HepG2 (cell line): ENCODE data around the gene TVP23C. TPM values are rescaled to one million over a fixed set of nuclear protein-coding genes. Genes with fewer than 3 reads are reported as not detected.
"Not testable (repeated sequence)": the region's sequence is repeated elsewhere in the genome, so short reads cannot be mapped to it uniquely, and the experiment has no call there.

Experiments
- ATAC-seq: fragments of 200-7000 bp; cut with Tn5 transposase; 3 replicates; pipeline ENCODE4 v1.9.1; 2020; ENCODE audit warnings: mild to moderate bottlenecking, moderate library complexity
- Bru-seq: library from RNA; stranded (reverse); fragments of 400-500 nt; gene quantifications from one replicate; lab custom pipeline; 2021; lab: Mats Ljungman, UMichigan
- BruChase-seq, 2 experiments: library from RNA; stranded (reverse); fragments of 400-500 nt; gene quantifications; one replicate each; lab custom pipeline; 2021; lab: Mats Ljungman, UMichigan
- BruUV-seq: library from RNA; stranded (reverse); fragments of 400-500 nt; replicated peaks from 2 replicates; lab custom pipeline; 2021; lab: Mats Ljungman, UMichigan
- CTCF ChIA-PET: fragments of 300-600 bp; formaldehyde crosslinking; extraction: SDS; loops from one replicate; lab custom pipeline; 2021; ENCODE audit warnings: low total read pairs, inconsistent platforms, low intra/inter-chr PET ratio; lab: Yijun Ruan, JAX
- POLR2A ChIA-PET: fragments of 350-600 bp; sonication (Branson Sonifier 250); formaldehyde crosslinking; loops from one replicate; lab custom pipeline; 2020; ENCODE audit warnings: antibody characterized with exemption, inconsistent platforms; lab: Yijun Ruan, JAX
- DNase-seq: peaks from one replicate; pipeline ENCODE4 v3.0.0-alpha.2; 2015; ENCODE audit warnings: low spot score
- FAIRE-seq: peaks from 3 replicates; lab custom pipeline; 2011; peaks lifted over from hg19 to GRCh38; lab: Jason Lieb, UNC
- H2AFZ ChIP-seq: one replicate; pipeline ENCODE4 v1.6.1; 2011; ENCODE audit warnings: low read length, inconsistent platforms
- H3K27ac ChIP-seq: fragments of 300-600 bp; 3 replicates; pipeline ENCODE4 v1.8.0; 2011; ENCODE audit warnings: mixed run types, mild to moderate bottlenecking, mixed read lengths, low read length, inconsistent platforms; ENCODE audit not compliant: insufficient read depth; ENCODE audit errors: extremely low read length
- H3K27me3 ChIP-seq, 2 experiments: fragments of 200-600 bp in 1 of 2; 2 replicates in 1 of 2; 3 replicates in 1 of 2; pipeline versions ENCODE4 v1.6.0 to v1.8.0; 2011; ENCODE audit warnings: low read length in 2 of 2, mild to moderate bottlenecking in 2 of 2, moderate library complexity in 2 of 2, inconsistent platforms in 1 of 2; ENCODE audit not compliant: insufficient read depth in 2 of 2, control insufficient read depth in 1 of 2
- H3K36me3 ChIP-seq, 2 experiments: fragments of 200-600 bp in 1 of 2; replicated peaks in 1 of 2; 2 replicates in 1 of 2; 3 replicates in 1 of 2; pipeline versions ENCODE4 v1.5.1 to v1.8.0; 2011; ENCODE audit warnings: low read length in 2 of 2, inconsistent platforms in 1 of 2; ENCODE audit not compliant: insufficient read depth in 2 of 2, control insufficient read depth in 1 of 2
- H3K4me1 ChIP-seq: 2 replicates; pipeline ENCODE4 v1.5.1; 2012; ENCODE audit warnings: low read length, inconsistent platforms; ENCODE audit not compliant: insufficient read depth
- H3K4me2 ChIP-seq: 2 replicates; pipeline ENCODE4 v1.6.0; 2011; ENCODE audit warnings: low read depth, low read length, inconsistent platforms
- H3K4me3 ChIP-seq, 3 experiments: fragments of 200-600 bp in 1 of 3; sonication (generic), shearing (Covaris generic) in 1 of 3; replicated peaks in 1 of 3; 2 replicates each; pipeline ENCODE4 v1.5.1; 2011 to 2016; ENCODE audit warnings: low read length in 3 of 3, inconsistent platforms in 2 of 3, low read depth in 2 of 3, mild to moderate bottlenecking in 2 of 3, control low read depth in 1 of 3, mixed read lengths in 1 of 3; ENCODE audit not compliant: insufficient read depth in 1 of 3
- H3K79me2 ChIP-seq: one replicate; pipeline ENCODE4 v1.6.1; 2011; ENCODE audit warnings: low read length, inconsistent platforms; ENCODE audit not compliant: insufficient read depth
- H3K9ac ChIP-seq: 2 replicates; pipeline ENCODE4 v1.6.0; 2011; ENCODE audit warnings: mild to moderate bottlenecking, low read depth, low read length, inconsistent platforms; ENCODE audit not compliant: insufficient read depth
- H3K9me3 ChIP-seq: 2 replicates; pipeline ENCODE4 v1.5.1; 2012; ENCODE audit warnings: mild to moderate bottlenecking, low read length
- H4K20me1 ChIP-seq: 2 replicates; pipeline ENCODE4 v1.6.0; 2011; ENCODE audit warnings: inconsistent platforms, mild to moderate bottlenecking, low read length, moderate library complexity; ENCODE audit not compliant: insufficient read depth
- HDAC1 ChIP-seq: sonication (generic); formaldehyde crosslinking; IDR thresholded peaks from 2 replicates; pipeline ENCODE4 v1.5.1; 2020; ENCODE audit warnings: mild to moderate bottlenecking, missing genetic modification reagents
- JUND ChIP-seq: sonication (generic); formaldehyde crosslinking; IDR thresholded peaks from 2 replicates; pipeline ENCODE4 v1.8.0; 2022; ENCODE audit warnings: mild to moderate bottlenecking, missing genetic modification reagents
- KAT8 ChIP-seq: IDR thresholded peaks from 2 replicates; pipeline ENCODE4 v1.6.1; 2016; ENCODE audit warnings: missing genetic modification reagents, missing compliant biosample characterization
- KLF6 ChIP-seq: IDR thresholded peaks from 2 replicates; pipeline ENCODE4 v1.8.0; 2016; ENCODE audit warnings: missing biosample characterization, missing genetic modification reagents
- ZBTB20 ChIP-seq: sonication (generic); formaldehyde crosslinking; IDR thresholded peaks from 2 replicates; pipeline ENCODE4 v1.8.1; 2023; ENCODE audit warnings: missing genetic modification reagents, low read depth, mild to moderate bottlenecking, borderline replicate concordance
- ZFX ChIP-seq: sonication (generic); formaldehyde crosslinking; IDR thresholded peaks from 2 replicates; pipeline ENCODE4 v1.4.0; 2020; ENCODE audit warnings: mild to moderate bottlenecking, low read depth, missing genetic modification reagents, moderate library complexity
- ZNF768 ChIP-seq: sonication (generic); formaldehyde crosslinking; IDR thresholded peaks from 2 replicates; pipeline ENCODE4 v1.4.0; 2020; ENCODE audit warnings: missing genetic modification reagents
- WGBS: methylation state at CpG from one replicate; pipeline ENCODE4 v1.1.6; 2017; ENCODE audit warnings: low lambda C conversion rate; 5-methylcytosine and 5-hydroxymethylcytosine counted together
- in situ Hi-C: cut with HindIII; loops from 2 replicates; pipeline ENCODE4 v1.10.0; 2017; ENCODE audit warnings: low pct_unique_long_range_greater_than_20kb; ENCODE audit not compliant: extremely low pct_ligation_motif_present
- intact Hi-C: fragments of 100-400 bp; cut with micrococcal nuclease; formaldehyde crosslinking; loops from one replicate; pipeline ENCODE4 v1.10.0; 2022; ENCODE audit not compliant: unreplicated experiment
- long read RNA-seq, 2 experiments: library from RNA in 1 of 2; library from polyadenylated mRNA in 1 of 2; stranded (forward) in 1 of 2; unstranded in 1 of 2; transcript quantifications; one replicate each; pipeline ENCODE4 v2.0.0, GENCODE V29; 2019 to 2022
- polyA minus RNA-seq, 3 experiments: library from RNA; depleted of rRNA, polyadenylated mRNA; stranded (reverse); fragments of >200 nt; gene quantifications; 2 replicates each; pipeline ENCODE4 v1.2.3, GENCODE V29; 2011; ENCODE audit warnings: low replicate concordance in 1 of 3
- polyA plus RNA-seq, 8 experiments: library from polyadenylated mRNA; depleted of rRNA in 3 of 8; stranded (reverse) in 7 of 8; unstranded in 1 of 8; fragments of >200 nt; fragmentation: Illumina TruSeq in 4 of 8; extraction: Trizol in 4 of 8; gene quantifications; 2 replicates each; pipeline versions ENCODE4 v1.2.1 to v1.2.3, GENCODE V29; 2011 to 2016; ENCODE audit warnings: low read depth in 4 of 8, missing spikeins in 1 of 8, mixed read lengths in 1 of 8; ENCODE audit not compliant: insufficient read depth in 1 of 8
- total RNA-seq, 5 experiments: library from RNA; depleted of rRNA; stranded (reverse); fragments of >200 nt; fragmentation: Illumina TruSeq; extraction: Trizol; gene quantifications; 2 replicates each; pipeline ENCODE4 v1.2.3, GENCODE V29; 2016; ENCODE audit warnings: low read depth in 1 of 5
- TF ChIP-seq, protein P1 (sequence below): IDR thresholded peaks from 2 replicates; pipeline ENCODE4 v1.6.1; 2018; ENCODE audit warnings: missing genetic modification reagents, mild to moderate bottlenecking, missing compliant biosample characterization
- TF ChIP-seq, protein P2 (sequence below): sonication (generic); formaldehyde crosslinking; IDR thresholded peaks from 2 replicates; pipeline ENCODE4 v1.5.1; 2020; ENCODE audit warnings: missing genetic modification reagents, mild to moderate bottlenecking, borderline replicate concordance
- TF ChIP-seq, protein P3 (sequence below): sonication (generic); formaldehyde crosslinking; IDR thresholded peaks from 2 replicates; pipeline ENCODE4 v1.4.0; 2020; ENCODE audit warnings: mild to moderate bottlenecking, missing genetic modification reagents
- TF ChIP-seq, protein P4 (sequence below): IDR thresholded peaks from 2 replicates; pipeline ENCODE4 v1.6.1; 2016; ENCODE audit warnings: missing biosample characterization, missing genetic modification reagents, low read depth

Gene TVP23C
- 21.4 and 28.2 TPM in 2 replicates for total RNA-seq (2016; rRNA removed; fragmentation: Illumina TruSeq; extraction: Trizol)
- total RNA-seq (2016; cell fraction: cytosol; rRNA removed; fragmentation: Illumina TruSeq; extraction: Trizol; ENCODE audit: low read depth), result 48.5 and 53.9 TPM in 2 replicates
- 22.2 and 28.9 TPM in 2 replicates for total RNA-seq (2016; cell fraction: insoluble cytoplasmic fraction; rRNA removed; fragmentation: Illumina TruSeq; extraction: Trizol)
- 18.9 and 23.3 TPM in 2 replicates for total RNA-seq (2016; cell fraction: membrane; rRNA removed; fragmentation: Illumina TruSeq; extraction: Trizol)
- 58.5 and 67.5 TPM in 2 replicates for total RNA-seq (2016; cell fraction: nucleus; rRNA removed; fragmentation: Illumina TruSeq; extraction: Trizol)
- 9.2 and 10.4 TPM in 2 replicates for polyA plus RNA-seq (2011; rRNA removed)
- polyA plus RNA-seq (2011; cell fraction: cytosol; rRNA removed), result 2.1 and 2.9 TPM in 2 replicates
- polyA plus RNA-seq (2011; cell fraction: nucleus; rRNA removed), result 11.2 and 18.7 TPM in 2 replicates
- polyA plus RNA-seq (2012), result 8.8 and 10.8 TPM in 2 replicates
- polyA plus RNA-seq (2016; cell fraction: cytosol; fragmentation: Illumina TruSeq; extraction: Trizol; ENCODE audit: low read depth), result 2.0 and 2.3 TPM in 2 replicates
- 8.3 and 12.5 TPM in 2 replicates for polyA plus RNA-seq (2016; cell fraction: insoluble cytoplasmic fraction; fragmentation: Illumina TruSeq; extraction: Trizol; ENCODE audit: low read depth)
- 4.4 and 6.3 TPM in 2 replicates for polyA plus RNA-seq (2016; cell fraction: membrane; fragmentation: Illumina TruSeq; extraction: Trizol; ENCODE audit: low read depth)
- polyA plus RNA-seq (2016; cell fraction: nucleus; fragmentation: Illumina TruSeq; extraction: Trizol; ENCODE audit: insufficient read depth, low read depth), result 28.8 and 34.7 TPM in 2 replicates
- polyA minus RNA-seq (2011; rRNA and poly(A)+ RNA removed; ENCODE audit: low replicate concordance), result 8.8 and 32.2 TPM in 2 replicates
- polyA minus RNA-seq (2011; cell fraction: cytosol; rRNA and poly(A)+ RNA removed), result 14.0 and 17.8 TPM in 2 replicates
- polyA minus RNA-seq (2011; cell fraction: nucleus; rRNA and poly(A)+ RNA removed), result 174 and 213 TPM in 2 replicates
- percentile 96 among the genes with signal in this experiment for Bru-seq, nascent RNA
- percentile 92 among the genes with signal in this experiment for BruChase-seq, experiment 1, labeled RNA remaining after a 6-hour chase
- BruChase-seq, experiment 2, labeled RNA remaining after a 2-hour chase, result percentile 97 among the genes with signal in this experiment
- long read RNA-seq, experiment 1, partial matches to known transcripts, result 0 of 1 reads
- long read RNA-seq, experiment 1, other reads (novel, unspliced or antisense), result 0 of 1 reads
- long read RNA-seq, experiment 2, partial matches to known transcripts, result 0 of 9 reads
- long read RNA-seq, experiment 2, other reads (novel, unspliced or antisense), result 9 of 9 reads

DNA sequence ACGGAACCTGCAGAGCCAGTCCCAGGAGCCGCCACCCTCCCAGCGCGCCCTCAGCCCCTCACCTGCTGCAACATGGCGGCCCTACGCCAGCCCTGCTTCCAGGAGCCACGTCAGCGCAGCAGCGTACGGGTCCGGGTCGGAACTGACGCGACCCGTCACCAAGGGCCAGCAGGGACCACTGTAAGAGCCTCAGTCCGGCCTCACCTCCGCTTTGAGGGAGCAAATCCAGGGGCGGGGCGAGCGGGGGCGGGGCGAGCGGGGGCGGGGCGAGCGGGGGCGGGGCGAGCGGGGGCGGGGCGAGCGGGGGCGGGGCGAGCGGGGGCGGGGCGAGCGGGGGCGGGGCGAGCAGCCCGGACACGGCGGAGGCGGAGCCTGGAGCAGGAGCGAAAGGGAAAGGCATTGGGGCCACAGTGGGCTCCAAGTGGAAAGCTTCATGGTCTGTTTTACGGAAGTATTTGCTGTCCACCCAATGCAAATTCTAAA, at the start of gene TVP23C:
TVP23C (minus strand) TSS at position 109 of the 483 bp plus-strand sequence; CDS start at position 74, 35 bp downstream.
- ATAC-seq (peak; percentile 99), DNase-seq (peak; percentile 86)
- POLR2A ChIA-PET, H3K36me3 ChIP-seq, intact Hi-C loops, H2AFZ ChIP-seq, H4K20me1 ChIP-seq, in situ Hi-C loops, CTCF ChIA-PET, H3K27me3 ChIP-seq, BruUV-seq, H3K9me3 ChIP-seq, FAIRE-seq: not testable (repeated sequence)
- peaks cover 23% of the 10 kb centered on the region for H3K79me2 ChIP-seq
- H3K27ac ChIP-seq, result peak within 1 kb of the TSS; percentile 72
- peaks cover 28% of the 10 kb centered on the region for H3K4me1 ChIP-seq
- H3K4me2 ChIP-seq, result peak within 1 kb of the TSS; percentile 55
- H3K9ac ChIP-seq, result peak within 1 kb of the TSS; percentile 83
- WGBS, result 10% methylated on average over 2 of the region's 46 CpGs
- H3K4me3 ChIP-seq, result peak within 1 kb of the TSS; percentile 65 to 76 (median 76); a peak in 5 of 6 replicates
- TF ChIP-seq ZNF768 (CRISPR knock-in tag), result peak; percentile 69; the same call in 1 of the 2 replicates
- TF ChIP-seq JUND, result peak; percentile 56; the same call in 1 of the 2 replicates
- TF ChIP-seq ZFX (CRISPR knock-in tag), result peak; percentile 87
- TF ChIP-seq ZBTB20 (CRISPR knock-in tag), result peak; percentile 24; the same call in 1 of the 2 replicates
- TF ChIP-seq, protein P1, sequence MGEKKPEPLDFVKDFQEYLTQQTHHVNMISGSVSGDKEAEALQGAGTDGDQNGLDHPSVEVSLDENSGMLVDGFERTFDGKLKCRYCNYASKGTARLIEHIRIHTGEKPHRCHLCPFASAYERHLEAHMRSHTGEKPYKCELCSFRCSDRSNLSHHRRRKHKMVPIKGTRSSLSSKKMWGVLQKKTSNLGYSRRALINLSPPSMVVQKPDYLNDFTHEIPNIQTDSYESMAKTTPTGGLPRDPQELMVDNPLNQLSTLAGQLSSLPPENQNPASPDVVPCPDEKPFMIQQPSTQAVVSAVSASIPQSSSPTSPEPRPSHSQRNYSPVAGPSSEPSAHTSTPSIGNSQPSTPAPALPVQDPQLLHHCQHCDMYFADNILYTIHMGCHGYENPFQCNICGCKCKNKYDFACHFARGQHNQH, result peak; percentile 54; the same call in 1 of the 2 replicates
- TF ChIP-seq HDAC1, result peak; percentile 65; the same call in 1 of the 2 replicates
- peak; percentile 66; the same call in 1 of the 2 replicates for TF ChIP-seq KAT8 (CRISPR knock-in tag)
- TF ChIP-seq, protein P2, sequence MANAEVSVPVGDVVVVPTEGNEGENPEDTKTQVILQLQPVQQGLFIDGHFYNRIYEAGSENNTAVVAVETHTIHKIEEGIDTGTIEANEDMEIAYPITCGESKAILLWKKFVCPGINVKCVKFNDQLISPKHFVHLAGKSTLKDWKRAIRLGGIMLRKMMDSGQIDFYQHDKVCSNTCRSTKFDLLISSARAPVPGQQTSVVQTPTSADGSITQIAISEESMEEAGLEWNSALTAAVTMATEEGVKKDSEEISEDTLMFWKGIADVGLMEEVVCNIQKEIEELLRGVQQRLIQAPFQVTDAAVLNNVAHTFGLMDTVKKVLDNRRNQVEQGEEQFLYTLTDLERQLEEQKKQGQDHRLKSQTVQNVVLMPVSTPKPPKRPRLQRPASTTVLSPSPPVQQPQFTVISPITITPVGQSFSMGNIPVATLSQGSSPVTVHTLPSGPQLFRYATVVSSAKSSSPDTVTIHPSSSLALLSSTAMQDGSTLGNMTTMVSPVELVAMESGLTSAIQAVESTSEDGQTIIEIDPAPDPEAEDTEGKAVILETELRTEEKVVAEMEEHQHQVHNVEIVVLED (CRISPR knock-in tag), result peak; percentile 62; the same call in 1 of the 2 replicates
- TF ChIP-seq, protein P3, sequence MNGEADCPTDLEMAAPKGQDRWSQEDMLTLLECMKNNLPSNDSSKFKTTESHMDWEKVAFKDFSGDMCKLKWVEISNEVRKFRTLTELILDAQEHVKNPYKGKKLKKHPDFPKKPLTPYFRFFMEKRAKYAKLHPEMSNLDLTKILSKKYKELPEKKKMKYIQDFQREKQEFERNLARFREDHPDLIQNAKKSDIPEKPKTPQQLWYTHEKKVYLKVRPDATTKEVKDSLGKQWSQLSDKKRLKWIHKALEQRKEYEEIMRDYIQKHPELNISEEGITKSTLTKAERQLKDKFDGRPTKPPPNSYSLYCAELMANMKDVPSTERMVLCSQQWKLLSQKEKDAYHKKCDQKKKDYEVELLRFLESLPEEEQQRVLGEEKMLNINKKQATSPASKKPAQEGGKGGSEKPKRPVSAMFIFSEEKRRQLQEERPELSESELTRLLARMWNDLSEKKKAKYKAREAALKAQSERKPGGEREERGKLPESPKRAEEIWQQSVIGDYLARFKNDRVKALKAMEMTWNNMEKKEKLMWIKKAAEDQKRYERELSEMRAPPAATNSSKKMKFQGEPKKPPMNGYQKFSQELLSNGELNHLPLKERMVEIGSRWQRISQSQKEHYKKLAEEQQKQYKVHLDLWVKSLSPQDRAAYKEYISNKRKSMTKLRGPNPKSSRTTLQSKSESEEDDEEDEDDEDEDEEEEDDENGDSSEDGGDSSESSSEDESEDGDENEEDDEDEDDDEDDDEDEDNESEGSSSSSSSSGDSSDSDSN (CRISPR knock-in tag), result peak; percentile 75
- 0 out of 2 replicates have a peak, but pooled peaks have one; percentile 66 for TF ChIP-seq KLF6 (CRISPR knock-in tag)
- TF ChIP-seq, protein P4, sequence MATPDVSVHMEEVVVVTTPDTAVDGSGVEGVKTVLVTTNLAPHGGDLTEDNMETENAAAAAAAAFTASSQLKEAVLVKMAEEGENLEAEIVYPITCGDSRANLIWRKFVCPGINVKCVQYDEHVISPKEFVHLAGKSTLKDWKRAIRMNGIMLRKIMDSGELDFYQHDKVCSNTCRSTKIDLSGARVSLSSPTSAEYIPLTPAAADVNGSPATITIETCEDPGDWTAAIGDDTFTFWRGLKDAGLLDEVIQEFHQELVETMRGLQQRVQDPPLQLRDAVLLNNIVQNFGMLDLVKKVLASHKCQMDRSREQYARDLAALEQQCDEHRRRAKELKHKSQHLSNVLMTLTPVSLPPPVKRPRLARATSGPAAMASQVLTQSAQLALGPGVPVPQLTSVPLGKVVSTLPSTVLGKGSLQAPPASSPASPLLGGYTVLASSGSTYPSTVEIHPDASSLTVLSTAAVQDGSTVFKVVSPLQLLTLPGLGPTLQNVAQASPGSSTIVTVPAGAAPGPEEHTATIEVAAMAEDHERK (CRISPR knock-in tag), result peak; percentile 48; the same call in 1 of the 2 replicates
